Ovary (tissue), 3 donors: ENCODE data around the gene BBLN.

Source experiments
- EP300 ChIP-seq: sonication (generic); formaldehyde crosslinking; IDR thresholded peaks from one replicate; pipeline ENCODE4 v1.6.1; 2017; ENCODE audit warnings: antibody characterized with exemption
- POLR2A ChIP-seq: fragments of 450-650 bp; IDR thresholded peaks from one replicate; pipeline ENCODE4 v1.6.1; 2017; ENCODE audit warnings: antibody characterized with exemption, mild to moderate bottlenecking, moderate library complexity
- TF ChIP-seq, protein P1 (sequence below), 3 donors: fragments of 450-650 bp in 2 of 3; fragments of 200-600 bp in 1 of 3; IDR thresholded peaks; one replicate each; pipeline versions ENCODE4 v1.5.1 to v1.8.0; 2016 to 2022; ENCODE audit warnings: antibody characterized with exemption in 3 of 3, mild to moderate bottlenecking in 1 of 3
- donor health status: DM: no; HTN: no; CAD: no.

DNA sequence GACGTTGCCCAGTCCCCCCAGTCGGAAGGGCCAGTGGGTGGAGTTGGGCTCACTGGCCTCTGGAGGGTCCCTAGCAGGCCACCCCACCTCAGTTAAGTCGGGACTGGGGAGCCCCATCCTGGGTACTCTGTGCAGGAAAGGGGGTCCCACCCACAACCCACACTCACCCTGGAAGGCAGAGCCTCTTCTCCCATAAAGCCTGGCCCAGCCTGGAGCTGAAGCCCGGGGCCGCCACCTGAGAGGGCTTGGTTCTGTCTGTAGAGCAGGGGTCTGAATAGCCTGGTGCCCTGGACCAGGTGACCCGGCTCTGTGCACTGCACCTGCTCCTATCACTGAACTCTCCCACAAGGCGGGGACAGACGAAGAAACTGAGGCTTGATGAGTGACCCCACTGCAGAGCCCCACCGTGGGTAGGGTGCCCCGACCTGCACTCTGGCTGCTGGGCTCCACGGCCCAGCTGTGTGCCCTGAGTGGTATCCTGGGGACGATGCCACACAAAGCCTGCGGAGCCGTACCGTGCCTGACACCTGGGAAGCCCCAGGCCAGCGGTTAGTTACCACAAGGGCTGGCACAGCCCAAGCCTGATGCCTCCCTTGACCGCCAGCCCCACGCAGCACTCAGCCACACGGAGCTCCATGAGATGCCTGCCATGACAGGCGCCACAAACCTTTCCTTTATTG is 39.9 kb upstream of the BBLN start:
- TF ChIP-seq POLR2A (no peak), EP300 (no peak)
- TF ChIP-seq, protein P1, sequence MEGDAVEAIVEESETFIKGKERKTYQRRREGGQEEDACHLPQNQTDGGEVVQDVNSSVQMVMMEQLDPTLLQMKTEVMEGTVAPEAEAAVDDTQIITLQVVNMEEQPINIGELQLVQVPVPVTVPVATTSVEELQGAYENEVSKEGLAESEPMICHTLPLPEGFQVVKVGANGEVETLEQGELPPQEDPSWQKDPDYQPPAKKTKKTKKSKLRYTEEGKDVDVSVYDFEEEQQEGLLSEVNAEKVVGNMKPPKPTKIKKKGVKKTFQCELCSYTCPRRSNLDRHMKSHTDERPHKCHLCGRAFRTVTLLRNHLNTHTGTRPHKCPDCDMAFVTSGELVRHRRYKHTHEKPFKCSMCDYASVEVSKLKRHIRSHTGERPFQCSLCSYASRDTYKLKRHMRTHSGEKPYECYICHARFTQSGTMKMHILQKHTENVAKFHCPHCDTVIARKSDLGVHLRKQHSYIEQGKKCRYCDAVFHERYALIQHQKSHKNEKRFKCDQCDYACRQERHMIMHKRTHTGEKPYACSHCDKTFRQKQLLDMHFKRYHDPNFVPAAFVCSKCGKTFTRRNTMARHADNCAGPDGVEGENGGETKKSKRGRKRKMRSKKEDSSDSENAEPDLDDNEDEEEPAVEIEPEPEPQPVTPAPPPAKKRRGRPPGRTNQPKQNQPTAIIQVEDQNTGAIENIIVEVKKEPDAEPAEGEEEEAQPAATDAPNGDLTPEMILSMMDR (IDR thresholded peaks at IDR 0.05), result no peak
